Neural crest cell (in vitro differentiated cells): Measurements from ENCODE around the gene SMAD3. TPM values are rescaled to one million over a fixed set of nuclear protein-coding genes. Genes with fewer than 3 reads are reported as not detected.
A peak's percentile ranks its signal among the peaks of the same experiment; 100 is the strongest.

ENCODE experiments used
- DNase-seq: peaks from one replicate; pipeline ENCODE4 v3.0.0; 2021; ENCODE audit warnings: low read depth, mixed read lengths, low spot score
- H3K27ac Mint-ChIP-seq: one replicate; pipeline ENCODE4 v1.8.0; 2021; ENCODE audit warnings: mild to moderate bottlenecking, mixed read lengths; ENCODE audit not compliant: unreplicated experiment
- H3K27me3 Mint-ChIP-seq: 2 replicates; pipeline ENCODE4 v1.8.0; 2021; ENCODE audit warnings: low read depth, mild to moderate bottlenecking, mixed read lengths
- H3K36me3 Mint-ChIP-seq: 2 replicates; pipeline ENCODE4 v1.8.0; 2021; ENCODE audit warnings: low read depth, mild to moderate bottlenecking, mixed read lengths
- H3K4me1 Mint-ChIP-seq: 2 replicates; pipeline ENCODE4 v1.8.0; 2021; ENCODE audit warnings: mixed read lengths
- H3K4me3 Mint-ChIP-seq: one replicate; pipeline ENCODE4 v1.8.0; 2021; ENCODE audit warnings: mild to moderate bottlenecking, mixed read lengths
- H3K9me3 Mint-ChIP-seq: 2 replicates; pipeline ENCODE4 v1.8.0; 2021; ENCODE audit warnings: mixed read lengths
- CTCF ChIP-seq: fragments of 200-600 bp; sonication (generic); conservative IDR thresholded peaks from 2 replicates; pipeline ENCODE4 v1.5.0; 2021; ENCODE audit warnings: antibody characterized with exemption, mild to moderate bottlenecking
- long read RNA-seq: library from polyadenylated mRNA; unstranded; transcript quantifications from one replicate; pipeline ENCODE4 v2.0.0, GENCODE V29; 2020
- total RNA-seq: library from RNA; stranded (reverse); gene quantifications from 2 replicates; pipeline ENCODE4 v1.2.1, GENCODE V29; 2021

Gene SMAD3
- 39.5 and 44.8 TPM in 2 replicates for total RNA-seq
- long read RNA-seq, partial matches to known transcripts = 0 of 10 reads
- long read RNA-seq, other reads (novel, unspliced or antisense) = 10 of 10 reads

- no peaks in the 10 kb centered on the region for H3K9me3 Mint-ChIP-seq
- TF ChIP-seq CTCF = no peak
- H3K36me3 Mint-ChIP-seq = no peaks in the 10 kb centered on the region
- DNase-seq = peak; percentile 76
- peaks cover 50% of the 10 kb centered on the region for H3K4me1 Mint-ChIP-seq
- H3K27ac Mint-ChIP-seq = peak within 1 kb of the TSS; percentile 95
- H3K4me3 Mint-ChIP-seq = peak within 1 kb of the TSS; percentile 93
- peaks cover 22% of the 10 kb centered on the region for H3K27me3 Mint-ChIP-seq
These were observed at the start of gene SMAD3 for GRCh38 chr15:67065531-67066005. Gene SMAD3, plus strand, starts transcription at chr15:67065602. Its CDS starts 553 bp downstream, at chr15:67066155.

- Mint-ChIP-seq H3K36me3 (no peaks in the 10 kb centered on the region), H3K27ac (no peak overlapping the region)
These were observed 48.1 kb upstream of the SMAD3 start for GRCh38 chr15:67017311-67017710.

GRCh38 chr15:67018026-67018425, 47.4 kb upstream of the SMAD3 start:
- Mint-ChIP-seq H3K4me1 (peaks cover 9% of the 10 kb centered on the region), H3K36me3 (no peaks in the 10 kb centered on the region), H3K4me3 (no peak overlapping the region), H3K27ac (peak overlapping the region; percentile 75), H3K27me3 (peaks cover 3% of the 10 kb centered on the region), H3K9me3 (no peaks in the 10 kb centered on the region)
- no peak for DNase-seq
- no peak for TF ChIP-seq CTCF

More at GRCh38 chr15:67017311-67017710, 48.1 kb upstream of the SMAD3 start:
- Mint-ChIP-seq H3K4me1 (peaks cover 9% of the 10 kb centered on the region), H3K4me3 (no peak overlapping the region), H3K9me3 (no peaks in the 10 kb centered on the region), H3K27me3 (peaks cover 3% of the 10 kb centered on the region)
- no peak for TF ChIP-seq CTCF
- no peak for DNase-seq

- peaks cover 8% of the 10 kb centered on the region for H3K4me1 Mint-ChIP-seq
- H3K9me3 Mint-ChIP-seq = no peaks in the 10 kb centered on the region
- no peaks in the 10 kb centered on the region for H3K36me3 Mint-ChIP-seq
- H3K27ac Mint-ChIP-seq = no peak overlapping the region
- TF ChIP-seq CTCF = no peak
- H3K4me3 Mint-ChIP-seq = no peak overlapping the region
- DNase-seq = no peak
- peaks cover 3% of the 10 kb centered on the region for H3K27me3 Mint-ChIP-seq
These were observed 47.0 kb upstream of the SMAD3 start for GRCh38 chr15:67018441-67018840.

- Mint-ChIP-seq H3K27ac (no peak overlapping the region), H3K9me3 (no peaks in the 10 kb centered on the region), H3K4me3 (no peak overlapping the region), H3K36me3 (no peaks in the 10 kb centered on the region), H3K27me3 (peaks cover 3% of the 10 kb centered on the region), H3K4me1 (peaks cover 6% of the 10 kb centered on the region)
- no peak for DNase-seq
- TF ChIP-seq CTCF = no peak
These were observed 46.3 kb upstream of the SMAD3 start for GRCh38 chr15:67019069-67019468.
